Trophoblast cell (in vitro differentiated cells and primary cell): ENCODE results near the gene USP9X.
"Not testable (repeated sequence)": the region's sequence is repeated elsewhere in the genome, so short reads cannot be mapped to it uniquely, and the experiment has no call there.

Experiments
- DNase-seq, 2 donors: peaks; one replicate each; pipeline ENCODE4 v3.0.0-alpha.2; 2016
- H2AFZ ChIP-seq: 2 replicates; pipeline ENCODE4 v1.6.1; 2013; ENCODE audit warnings: low read length, moderate library complexity, mild to moderate bottlenecking; ENCODE audit not compliant: insufficient read depth, poor library complexity
- H2AK5ac ChIP-seq: 2 replicates; pipeline ENCODE4 v1.6.1; 2013; ENCODE audit warnings: mild to moderate bottlenecking, low read length
- H2BK120ac ChIP-seq: 2 replicates; pipeline ENCODE4 v1.6.1; 2013; ENCODE audit warnings: low read length, mild to moderate bottlenecking, moderate library complexity; ENCODE audit not compliant: insufficient read depth, poor library complexity
- H2BK12ac ChIP-seq: 2 replicates; pipeline ENCODE4 v1.6.1; 2013; ENCODE audit warnings: mild to moderate bottlenecking, low read length, moderate library complexity
- H2BK5ac ChIP-seq: 2 replicates; pipeline ENCODE4 v1.6.1; 2013; ENCODE audit warnings: low read length, low read depth, moderate library complexity, mild to moderate bottlenecking; ENCODE audit not compliant: poor library complexity
- H3K14ac ChIP-seq: 2 replicates; pipeline ENCODE4 v1.6.1; 2013; ENCODE audit warnings: mild to moderate bottlenecking, low read length
- H3K18ac ChIP-seq: 2 replicates; pipeline ENCODE4 v1.6.1; 2013; ENCODE audit warnings: mild to moderate bottlenecking, low read length
- H3K23ac ChIP-seq: 2 replicates; pipeline ENCODE4 v1.6.1; 2013; ENCODE audit warnings: low read length
- H3K27ac ChIP-seq: 2 replicates; pipeline ENCODE4 v1.5.1; 2013; ENCODE audit warnings: low read depth, mild to moderate bottlenecking, inconsistent platforms, low read length, moderate library complexity
- H3K27me3 ChIP-seq: 2 replicates; pipeline ENCODE4 v1.6.1; 2013; ENCODE audit warnings: inconsistent platforms, mild to moderate bottlenecking, low read length, moderate library complexity; ENCODE audit not compliant: insufficient read depth
- H3K36me3 ChIP-seq, 2 experiments: 1 replicate in 1 of 2; 2 replicates in 1 of 2; pipeline ENCODE4 v1.6.1; 2013; ENCODE audit warnings: low read length in 2 of 2, mild to moderate bottlenecking in 2 of 2, moderate library complexity in 1 of 2; ENCODE audit not compliant: insufficient read depth in 2 of 2, control insufficient read depth in 1 of 2
- H3K4ac ChIP-seq: 2 replicates; pipeline ENCODE4 v1.6.1; 2013; ENCODE audit warnings: low read depth, mild to moderate bottlenecking, low read length, moderate library complexity
- H3K4me1 ChIP-seq, 2 experiments: 1 replicate in 1 of 2; 2 replicates in 1 of 2; pipeline ENCODE4 v1.6.1; 2013; ENCODE audit warnings: low read length in 2 of 2, mild to moderate bottlenecking in 2 of 2, moderate library complexity in 1 of 2; ENCODE audit not compliant: insufficient read depth in 2 of 2, control insufficient read depth in 1 of 2
- H3K4me2 ChIP-seq: 2 replicates; pipeline ENCODE4 v1.6.1; 2013; ENCODE audit warnings: inconsistent platforms, mild to moderate bottlenecking, low read length, moderate library complexity
- H3K4me3 ChIP-seq: 2 replicates; pipeline ENCODE4 v1.5.1; 2013; ENCODE audit warnings: mild to moderate bottlenecking, low read depth, low read length, inconsistent platforms
- H3K79me1 ChIP-seq: one replicate; pipeline ENCODE4 v1.6.1; 2013; ENCODE audit warnings: low read length
- H3K79me2 ChIP-seq: 2 replicates; pipeline ENCODE4 v1.6.1; 2013; ENCODE audit warnings: low read length, mild to moderate bottlenecking; ENCODE audit not compliant: control insufficient read depth, insufficient read depth, poor library complexity
- H3K9ac ChIP-seq: 2 replicates; pipeline ENCODE4 v1.6.1; 2013; ENCODE audit warnings: mild to moderate bottlenecking, low read length
- H3K9me3 ChIP-seq: 2 replicates; pipeline ENCODE4 v1.6.1; 2013; ENCODE audit warnings: low read depth, mild to moderate bottlenecking, control low read depth, inconsistent platforms, low read length; ENCODE audit not compliant: insufficient read depth
- H4K12ac ChIP-seq: 2 replicates; pipeline ENCODE4 v1.6.1; 2013; ENCODE audit warnings: low read depth, mild to moderate bottlenecking, low read length, moderate library complexity
- H4K8ac ChIP-seq: 2 replicates; pipeline ENCODE4 v1.6.1; 2013; ENCODE audit warnings: low read depth, mild to moderate bottlenecking, low read length, moderate library complexity
- H4K91ac ChIP-seq: one replicate; pipeline ENCODE4 v1.6.1; 2013; ENCODE audit warnings: low read depth, mild to moderate bottlenecking, low read length, moderate library complexity
- WGBS: extraction: QIAGEN DNeasy Blood & Tissue Kit; methylation state at CpG from one replicate; pipeline ENCODE4 v1.1.7; 2013; ENCODE audit warnings: missing lambda C conversion rate; ENCODE audit not compliant: insufficient read length, insufficient coverage; ENCODE audit errors: extremely low coverage; 5-methylcytosine and 5-hydroxymethylcytosine counted together

Gene USP9X

GRCh38 chrX:41115104-41115425 is 29.8 kb downstream of the USP9X start:
- H3K36me3 ChIP-seq = not testable (repeated sequence)
- WGBS = no CpG with 5 or more reads among the region's 4 CpGs
- peak; percentile 15 to 75 for DNase-seq

GRCh38 chrX:41116948-41117347 is 31.7 kb downstream of the USP9X start:
- DNase-seq = peak in 1 of 2 donors; percentile 27
- H4K8ac ChIP-seq = no peak overlapping the region
- H3K14ac ChIP-seq = no peak overlapping the region
- H2AFZ ChIP-seq = no peak overlapping the region
- no peak overlapping the region for H4K12ac ChIP-seq
- H3K4me3 ChIP-seq = no peak overlapping the region
- H3K79me2 ChIP-seq = peaks cover 4% of the 10 kb centered on the region
- no peak overlapping the region for H2BK120ac ChIP-seq
- H2BK5ac ChIP-seq = no peak overlapping the region
- H3K18ac ChIP-seq = no peak overlapping the region
- H2BK12ac ChIP-seq = no peak overlapping the region
- no peak overlapping the region for H2AK5ac ChIP-seq
- H3K27me3 ChIP-seq = no peaks in the 10 kb centered on the region
- no peak overlapping the region for H3K23ac ChIP-seq
- H4K91ac ChIP-seq = no peak overlapping the region
- no peak overlapping the region for H3K9ac ChIP-seq
- H3K36me3 ChIP-seq = no peaks in the 10 kb centered on the region
- WGBS = no CpG with 5 or more reads among the region's 4 CpGs
- no peak overlapping the region for H3K4ac ChIP-seq
- no peaks in the 10 kb centered on the region for H3K9me3 ChIP-seq
- no peak overlapping the region for H3K27ac ChIP-seq
- H3K4me2 ChIP-seq = no peak overlapping the region
- H3K4me1 ChIP-seq = no peaks in the 10 kb centered on the region
- no peaks in the 10 kb centered on the region for H3K79me1 ChIP-seq

More at GRCh38 chrX:41115104-41115425, 29.8 kb downstream of the USP9X start:
- H2BK5ac ChIP-seq, H3K27me3 ChIP-seq, H3K18ac ChIP-seq, H3K4me2 ChIP-seq, H4K91ac ChIP-seq, H3K4ac ChIP-seq, H2AFZ ChIP-seq, H3K79me2 ChIP-seq, H3K9ac ChIP-seq, H4K12ac ChIP-seq, H3K27ac ChIP-seq, H3K23ac ChIP-seq, H3K79me1 ChIP-seq, H3K9me3 ChIP-seq, H2BK12ac ChIP-seq, H2BK120ac ChIP-seq, H3K4me1 ChIP-seq, H3K4me3 ChIP-seq, H3K14ac ChIP-seq, H4K8ac ChIP-seq, H2AK5ac ChIP-seq: not testable (repeated sequence)

GRCh38 chrX:41118156-41118555 is 32.9 kb downstream of the USP9X start:
- H2BK12ac ChIP-seq = no peak overlapping the region

GRCh38 chrX:41119803-41120202 is 34.6 kb downstream of the USP9X start:
- H2AFZ ChIP-seq = no peak overlapping the region
- no peak overlapping the region for H4K91ac ChIP-seq
- H3K4me1 ChIP-seq = no peaks in the 10 kb centered on the region
- no peak overlapping the region for H3K23ac ChIP-seq
- H3K9ac ChIP-seq = no peak overlapping the region
- no peak overlapping the region for H4K12ac ChIP-seq
- no peaks in the 10 kb centered on the region for H3K27me3 ChIP-seq
- no CpG with 5 or more reads among the region's 6 CpGs for WGBS
- H4K8ac ChIP-seq = no peak overlapping the region
- H3K4me2 ChIP-seq = no peak overlapping the region
- no peak overlapping the region for H3K27ac ChIP-seq
- no peak overlapping the region for H3K18ac ChIP-seq
- no peak overlapping the region for H2BK120ac ChIP-seq
- no peak overlapping the region for H3K14ac ChIP-seq
- H2AK5ac ChIP-seq = no peak overlapping the region
- peaks cover 4% of the 10 kb centered on the region for H3K79me2 ChIP-seq
- no peak overlapping the region for H2BK5ac ChIP-seq
- H3K9me3 ChIP-seq = no peaks in the 10 kb centered on the region
- no peak for DNase-seq
- H3K4ac ChIP-seq = peak overlapping the region; percentile 10
- H3K79me1 ChIP-seq = no peaks in the 10 kb centered on the region
- H3K4me3 ChIP-seq = no peak overlapping the region
- no peaks in the 10 kb centered on the region for H3K36me3 ChIP-seq
- H2BK12ac ChIP-seq = no peak overlapping the region

More at GRCh38 chrX:41118156-41118555, 32.9 kb downstream of the USP9X start:
- Histone ChIP-seq H3K23ac (no peak overlapping the region), H3K27me3 (no peaks in the 10 kb centered on the region), H4K91ac (no peak overlapping the region), H2AK5ac (no peak overlapping the region), H2BK120ac (no peak overlapping the region), H3K9ac (no peak overlapping the region), H3K4me2 (no peak overlapping the region), H3K27ac (no peak overlapping the region), H2BK5ac (no peak overlapping the region), H3K79me1 (no peaks in the 10 kb centered on the region), H4K12ac (no peak overlapping the region), H3K14ac (no peak overlapping the region), H3K4me1 (no peaks in the 10 kb centered on the region), H3K9me3 (no peaks in the 10 kb centered on the region), H3K36me3 (no peaks in the 10 kb centered on the region), H3K79me2 (peaks cover 4% of the 10 kb centered on the region), H3K18ac (no peak overlapping the region), H4K8ac (no peak overlapping the region), H3K4me3 (no peak overlapping the region), H2AFZ (no peak overlapping the region), H3K4ac (peak overlapping the region; percentile 55)
- WGBS = no CpG with 5 or more reads among the region's 5 CpGs
- no peak for DNase-seq
